ENCODE data around the gene CNTNAP5. TPM values are rescaled to one million over a fixed set of nuclear protein-coding genes. Genes with fewer than 3 reads are reported as not detected.

Gene CNTNAP5
- total RNA-seq, 1 experiment from 2014 or later: not detected

DNA sequence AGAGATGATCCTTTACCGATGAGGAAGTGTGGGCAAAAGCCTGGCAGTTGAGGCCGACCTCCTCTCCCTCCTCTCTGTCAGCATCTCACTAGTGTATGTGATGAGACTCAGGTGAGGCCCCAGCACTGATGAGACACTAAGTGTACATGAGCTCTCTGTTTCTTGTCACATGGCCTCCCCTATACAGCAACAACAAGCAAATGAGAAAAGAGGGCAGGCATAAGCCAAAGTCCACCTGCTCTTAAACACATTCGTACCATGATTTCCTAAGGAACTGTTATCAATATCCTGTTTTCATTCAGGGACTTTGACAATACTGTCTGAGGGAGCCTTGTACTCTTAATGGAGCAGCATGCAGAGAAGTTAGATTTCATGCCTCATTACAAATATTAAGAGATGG lies 113.0 kb downstream of the CNTNAP5 start:
- TF ChIP-seq, protein P1, sequence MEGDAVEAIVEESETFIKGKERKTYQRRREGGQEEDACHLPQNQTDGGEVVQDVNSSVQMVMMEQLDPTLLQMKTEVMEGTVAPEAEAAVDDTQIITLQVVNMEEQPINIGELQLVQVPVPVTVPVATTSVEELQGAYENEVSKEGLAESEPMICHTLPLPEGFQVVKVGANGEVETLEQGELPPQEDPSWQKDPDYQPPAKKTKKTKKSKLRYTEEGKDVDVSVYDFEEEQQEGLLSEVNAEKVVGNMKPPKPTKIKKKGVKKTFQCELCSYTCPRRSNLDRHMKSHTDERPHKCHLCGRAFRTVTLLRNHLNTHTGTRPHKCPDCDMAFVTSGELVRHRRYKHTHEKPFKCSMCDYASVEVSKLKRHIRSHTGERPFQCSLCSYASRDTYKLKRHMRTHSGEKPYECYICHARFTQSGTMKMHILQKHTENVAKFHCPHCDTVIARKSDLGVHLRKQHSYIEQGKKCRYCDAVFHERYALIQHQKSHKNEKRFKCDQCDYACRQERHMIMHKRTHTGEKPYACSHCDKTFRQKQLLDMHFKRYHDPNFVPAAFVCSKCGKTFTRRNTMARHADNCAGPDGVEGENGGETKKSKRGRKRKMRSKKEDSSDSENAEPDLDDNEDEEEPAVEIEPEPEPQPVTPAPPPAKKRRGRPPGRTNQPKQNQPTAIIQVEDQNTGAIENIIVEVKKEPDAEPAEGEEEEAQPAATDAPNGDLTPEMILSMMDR (IDR thresholded peaks at IDR 0.05; ENCODE audit: unreplicated experiment): no peak
- Mint-ChIP-seq H3K27ac (ENCODE audit: low read depth, unreplicated experiment) (no peak overlapping the region), H3K27me3 (ENCODE audit: insufficient read depth, unreplicated experiment) (no peaks in the 10 kb centered on the region), H3K4me1 (ENCODE audit: insufficient read depth, unreplicated experiment) (no peaks in the 10 kb centered on the region), H3K4me3 (ENCODE audit: unreplicated experiment) (no peak overlapping the region), H3K36me3 (ENCODE audit: insufficient read depth, unreplicated experiment) (no peaks in the 10 kb centered on the region), H3K9me3 (ENCODE audit: unreplicated experiment) (no peaks in the 10 kb centered on the region)
- no TSS peak for BruUV-seq (replicated peaks)
- DNase-seq (ENCODE audit: unreplicated experiment): no peak
- intact Hi-C loops (cut with micrococcal nuclease): no loop called here
- POLR2A ChIA-PET: no interaction called here
- CTCF ChIA-PET: interaction anchor here (0.7 kb wide), 1 partner anchor 210 kb away, joined by 3 read pairs; no protein-coding TSS in a partner anchor

DNA sequence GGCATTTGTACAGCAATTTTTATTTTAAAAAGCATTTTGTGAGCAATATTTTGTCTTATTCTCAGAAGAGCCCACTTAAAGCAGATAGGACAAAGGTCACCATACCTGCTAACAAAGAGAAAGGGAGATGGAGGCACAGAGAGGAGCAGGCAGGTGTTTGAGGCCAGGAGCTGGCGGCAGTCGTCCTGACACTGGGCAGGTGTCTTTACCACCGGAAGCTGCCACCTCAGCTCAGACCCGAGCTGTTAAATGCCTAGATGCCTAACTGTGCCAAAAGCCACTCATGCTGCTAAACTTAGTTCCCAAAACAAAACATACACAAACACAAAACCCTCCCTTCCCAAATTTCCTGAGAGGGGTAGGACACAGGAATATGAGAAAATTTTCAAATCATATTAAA lies 120.9 kb downstream of the CNTNAP5 start:
- CTCF ChIA-PET: no interaction called here
- Mint-ChIP-seq H3K27me3 (ENCODE audit: insufficient read depth, unreplicated experiment) (no peaks in the 10 kb centered on the region), H3K27ac (ENCODE audit: low read depth, unreplicated experiment) (no peak overlapping the region), H3K4me3 (ENCODE audit: unreplicated experiment) (no peak overlapping the region), H3K9me3 (ENCODE audit: unreplicated experiment) (no peaks in the 10 kb centered on the region), H3K36me3 (ENCODE audit: insufficient read depth, unreplicated experiment) (no peaks in the 10 kb centered on the region), H3K4me1 (ENCODE audit: insufficient read depth, unreplicated experiment) (peaks cover 4% of the 10 kb centered on the region)
- BruUV-seq (replicated peaks): no TSS peak
- DNase-seq (ENCODE audit: unreplicated experiment): no peak
- POLR2A ChIA-PET: no interaction called here
- intact Hi-C loops (cut with micrococcal nuclease): no loop called here
- TF ChIP-seq, protein P1 (IDR thresholded peaks at IDR 0.05; ENCODE audit: unreplicated experiment): no peak

DNA sequence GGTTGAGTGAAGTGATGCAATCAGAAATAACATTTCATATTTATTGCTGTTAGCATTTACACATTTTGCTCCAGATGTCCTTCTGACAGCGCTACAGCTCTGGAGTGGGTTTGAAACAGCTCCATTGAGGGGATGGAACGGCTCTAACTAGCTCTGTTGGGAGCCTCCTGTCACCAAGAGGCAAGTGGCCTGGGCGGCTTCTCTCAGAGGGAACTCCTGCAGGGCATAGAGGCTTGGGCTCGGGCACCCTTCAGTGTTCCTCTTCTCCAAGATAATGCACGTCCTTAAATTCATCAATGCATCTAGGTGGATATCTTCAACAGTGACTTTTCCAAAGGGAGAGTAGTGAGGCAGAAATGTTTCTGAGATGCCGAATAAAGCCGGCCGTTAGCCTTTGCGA lies 122.5 kb downstream of the CNTNAP5 start:
- Mint-ChIP-seq H3K27ac (ENCODE audit: low read depth, unreplicated experiment) (no peak overlapping the region), H3K36me3 (ENCODE audit: insufficient read depth, unreplicated experiment) (no peaks in the 10 kb centered on the region)
- BruUV-seq (replicated peaks): no TSS peak

DNA sequence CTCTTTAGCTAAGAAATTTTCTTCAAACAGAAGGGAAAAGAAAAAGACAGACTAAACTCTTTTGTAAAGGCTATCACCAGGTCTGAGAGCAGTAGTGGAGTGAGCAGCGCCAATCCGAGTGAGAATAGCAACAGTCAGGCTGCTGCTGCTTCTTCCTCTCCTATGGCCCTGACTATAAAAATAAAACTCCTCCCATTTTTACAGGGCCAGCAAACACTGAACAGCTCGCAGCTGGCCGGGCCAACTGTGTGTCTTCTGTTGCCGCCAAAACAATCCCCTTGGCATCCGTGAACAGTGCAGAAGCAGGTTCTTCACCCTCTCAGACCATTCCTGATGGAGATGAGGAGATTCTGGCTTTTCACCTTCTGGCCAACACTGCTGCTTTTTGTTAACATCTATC lies 124.5 kb downstream of the CNTNAP5 start:
- CTCF ChIA-PET: no interaction called here
- no peaks in the 10 kb centered on the region for H3K27me3 Mint-ChIP-seq (ENCODE audit: insufficient read depth, unreplicated experiment)
- POLR2A ChIA-PET: no interaction called here

More for the DNA sequence above, 122.5 kb downstream of the CNTNAP5 start:
- intact Hi-C loops (cut with micrococcal nuclease): no loop called here
- ChIA-PET CTCF (no interaction called here), POLR2A (no interaction called here)
- no peak for DNase-seq (ENCODE audit: unreplicated experiment)
- H3K4me1 Mint-ChIP-seq (ENCODE audit: insufficient read depth, unreplicated experiment): peaks cover 4% of the 10 kb centered on the region
- no peaks in the 10 kb centered on the region for H3K9me3 Mint-ChIP-seq (ENCODE audit: unreplicated experiment)
- TF ChIP-seq, protein P1 (IDR thresholded peaks at IDR 0.05; ENCODE audit: unreplicated experiment): no peak
- no peak overlapping the region for H3K4me3 Mint-ChIP-seq (ENCODE audit: unreplicated experiment)
- H3K27me3 Mint-ChIP-seq (ENCODE audit: insufficient read depth, unreplicated experiment): no peaks in the 10 kb centered on the region

More for the DNA sequence above, 124.5 kb downstream of the CNTNAP5 start:
- Mint-ChIP-seq H3K4me1 (ENCODE audit: insufficient read depth, unreplicated experiment) (peaks cover 4% of the 10 kb centered on the region), H3K36me3 (ENCODE audit: insufficient read depth, unreplicated experiment) (no peaks in the 10 kb centered on the region), H3K9me3 (ENCODE audit: unreplicated experiment) (no peaks in the 10 kb centered on the region), H3K4me3 (ENCODE audit: unreplicated experiment) (no peak overlapping the region), H3K27ac (ENCODE audit: low read depth, unreplicated experiment) (no peak overlapping the region)
- no TSS peak for BruUV-seq (replicated peaks)
- TF ChIP-seq, protein P1 (IDR thresholded peaks at IDR 0.05; ENCODE audit: unreplicated experiment): no peak
- intact Hi-C loops (cut with micrococcal nuclease): no loop called here
- no peak for DNase-seq (ENCODE audit: unreplicated experiment)
